ENCODE results near the gene EFTUD2. TPM values are rescaled to one million over a fixed set of nuclear protein-coding genes. Genes with fewer than 3 reads are reported as not detected.

The EFTUD2 gene
- total and polyA plus RNA-seq, 5 experiments from 2014 or later: 57.0 to 113 (median 79.0) TPM

Small RNA genes lying within 50 kb of the gene (microRNA-seq; reads per million reads assigned to microRNA genes)
- not detected for gene MIR6783 (ENCODE audit: borderline microRNAs expressed)

Other genes starting within 250 kb of the EFTUD2 start
- gene MEIOC, start 243.0 kb downstream of the EFTUD2 start, total RNA-seq: not detected
- gene MEIOC, start 243.0 kb downstream of the EFTUD2 start, polyA plus RNA-seq: under 1 TPM; 0.17 to 0.34 (median 0.25) TPM
- 10 to 100 TPM; 20.2 to 20.5 TPM for gene CCDC43, start 209.7 kb downstream of the EFTUD2 start, total RNA-seq
- 10 to 100 TPM in 2 of 3 donors, 1 to 10 TPM in 1; 9.6 to 12.6 (median 11.4) TPM for gene CCDC43, start 209.7 kb downstream of the EFTUD2 start, polyA plus RNA-seq
- 1 to 10 TPM; 8.9 to 9.2 TPM for gene DBF4B, start 190.8 kb downstream of the EFTUD2 start, total RNA-seq
- gene DBF4B, start 190.8 kb downstream of the EFTUD2 start, polyA plus RNA-seq: 1 to 10 TPM in 1 of 3 donors, under 1 TPM in 2; 0.55 to 1.2 (median 0.61) TPM
- gene ADAM11, start 140.5 kb downstream of the EFTUD2 start, total RNA-seq: under 1 TPM; 0.86 to 0.93 TPM
- gene ADAM11, start 140.5 kb downstream of the EFTUD2 start, polyA plus RNA-seq: under 1 TPM; 0.17 to 0.46 (median 0.19) TPM
- not detected for gene GJC1, start 69.2 kb downstream of the EFTUD2 start, total RNA-seq
- gene GJC1, start 69.2 kb downstream of the EFTUD2 start, polyA plus RNA-seq: not detected
- gene HIGD1B, start 51.6 kb downstream of the EFTUD2 start, total RNA-seq: not detected
- gene HIGD1B, start 51.6 kb downstream of the EFTUD2 start, polyA plus RNA-seq: under 1 TPM in 2 of 3 donors, not detected in 1; 0.35 to 0.75 TPM
- not detected for gene GFAP, start 16.1 kb upstream of the EFTUD2 start, total RNA-seq
- gene GFAP, start 16.1 kb upstream of the EFTUD2 start, polyA plus RNA-seq: under 1 TPM in 2 of 3 donors, not detected in 1; 0.06 to 0.24 TPM
- gene KIF18B, start 48.3 kb upstream of the EFTUD2 start, total RNA-seq: not detected
- gene KIF18B, start 48.3 kb upstream of the EFTUD2 start, polyA plus RNA-seq: not detected
- gene C1QL1, start 68.9 kb upstream of the EFTUD2 start, total RNA-seq: not detected
- not detected for gene C1QL1, start 68.9 kb upstream of the EFTUD2 start, polyA plus RNA-seq
- 10 to 100 TPM; 36.1 to 37.9 TPM for gene DCAKD, start 152.2 kb upstream of the EFTUD2 start, total RNA-seq
- 10 to 100 TPM; 13.1 to 16.1 (median 16.0) TPM for gene DCAKD, start 152.2 kb upstream of the EFTUD2 start, polyA plus RNA-seq
- 100 to 1,000 TPM; 130 to 139 TPM for gene NMT1, start 161.9 kb upstream of the EFTUD2 start, total RNA-seq
- 10 to 100 TPM; 55.2 to 70.8 (median 65.0) TPM for gene NMT1, start 161.9 kb upstream of the EFTUD2 start, polyA plus RNA-seq
- gene PLCD3, start 233.1 kb upstream of the EFTUD2 start, total RNA-seq: 1 to 10 TPM; 1.6 to 4.0 TPM
- gene PLCD3, start 233.1 kb upstream of the EFTUD2 start, polyA plus RNA-seq: under 1 TPM; 0.35 to 0.65 (median 0.56) TPM
- 10 to 100 TPM; 39.4 to 48.5 TPM for gene ACBD4, start 236.2 kb upstream of the EFTUD2 start, total RNA-seq
- gene ACBD4, start 236.2 kb upstream of the EFTUD2 start, polyA plus RNA-seq: 10 to 100 TPM; 10.5 to 17.4 (median 11.7) TPM
- 10 to 100 TPM; 34.3 to 35.1 TPM for gene HEXIM1, start 249.0 kb upstream of the EFTUD2 start, total RNA-seq
- 1 to 10 TPM; 4.9 to 6.8 (median 5.4) TPM for gene HEXIM1, start 249.0 kb upstream of the EFTUD2 start, polyA plus RNA-seq